ENCODE measurements around the gene TSKU.
A peak's percentile ranks its signal among the peaks of the same experiment; 100 is the strongest.
"Not testable (repeated sequence)": the region's sequence is repeated elsewhere in the genome, so short reads cannot be mapped to it uniquely, and the experiment has no call there.

Gene TSKU

GRCh38 chr11:76783294-76783895 is at the start of gene TSKU:
TSS of gene TSKU (plus strand) at chr11:76783356. CDS start at chr11:76795617, 12,261 bp downstream.
- peak within 1 kb of the TSS; percentile 79 for H2AFZ ChIP-seq (ENCODE audit: low read length, unreplicated experiment)
- peak within 1 kb of the TSS; percentile 59 for H3K27ac ChIP-seq (ENCODE audit: low read depth, low read length)
- peaks cover 33% of the 10 kb centered on the region for H3K4me1 ChIP-seq (ENCODE audit: control insufficient read depth, insufficient read depth, low read length, unreplicated experiment)
- H3K27me3 ChIP-seq (ENCODE audit: insufficient read depth, low read length), result no peaks in the 10 kb centered on the region
- H3K4me3 ChIP-seq (ENCODE audit: low read depth, low read length), result peak within 1 kb of the TSS; percentile 83
- 0 out of 2 replicates have a peak, but pooled peaks cover under 1% of the 10 kb centered on the region for H3K36me3 ChIP-seq (ENCODE audit: insufficient read depth, low read length)
- peaks cover 50% of the 10 kb centered on the region for H3K79me2 ChIP-seq (ENCODE audit: control insufficient read depth, insufficient read depth, low read length, unreplicated experiment)

GRCh38 chr11:76733906-76734305 is 49.2 kb upstream of the TSKU start:
- H3K27me3 ChIP-seq (ENCODE audit: insufficient read depth, low read length); H3K36me3 ChIP-seq (ENCODE audit: insufficient read depth, low read length); H3K4me1 ChIP-seq (ENCODE audit: control insufficient read depth, insufficient read depth, low read length, unreplicated experiment); H3K4me3 ChIP-seq (ENCODE audit: low read depth, low read length); H2AFZ ChIP-seq (ENCODE audit: low read length, unreplicated experiment); H3K27ac ChIP-seq (ENCODE audit: low read depth, low read length); H3K79me2 ChIP-seq (ENCODE audit: control insufficient read depth, insufficient read depth, low read length, unreplicated experiment): not testable (repeated sequence)

GRCh38 chr11:76734456-76735420 is 48.4 kb upstream of the TSKU start:
- H2AFZ ChIP-seq (ENCODE audit: low read length, unreplicated experiment), result no peak overlapping the region
- no peaks in the 10 kb centered on the region for H3K4me1 ChIP-seq (ENCODE audit: control insufficient read depth, insufficient read depth, low read length, unreplicated experiment)
- H3K4me3 ChIP-seq (ENCODE audit: low read depth, low read length), result no peak overlapping the region
- H3K27ac ChIP-seq (ENCODE audit: low read depth, low read length), result no peak overlapping the region
- no peaks in the 10 kb centered on the region for H3K36me3 ChIP-seq (ENCODE audit: insufficient read depth, low read length)
- no peaks in the 10 kb centered on the region for H3K79me2 ChIP-seq (ENCODE audit: control insufficient read depth, insufficient read depth, low read length, unreplicated experiment)
- H3K27me3 ChIP-seq (ENCODE audit: insufficient read depth, low read length), result peaks cover 4% of the 10 kb centered on the region; the same call in 1 of the 2 replicates

- Histone ChIP-seq H3K27me3 (ENCODE audit: insufficient read depth, low read length) (no peaks in the 10 kb centered on the region), H3K36me3 (ENCODE audit: insufficient read depth, low read length) (no peaks in the 10 kb centered on the region), H3K4me1 (ENCODE audit: control insufficient read depth, insufficient read depth, low read length, unreplicated experiment) (no peaks in the 10 kb centered on the region), H3K27ac (ENCODE audit: low read depth, low read length) (no peak overlapping the region), H3K4me3 (ENCODE audit: low read depth, low read length) (no peak overlapping the region), H3K79me2 (ENCODE audit: control insufficient read depth, insufficient read depth, low read length, unreplicated experiment) (no peaks in the 10 kb centered on the region), H2AFZ (ENCODE audit: low read length, unreplicated experiment) (no peak overlapping the region)
Observed at GRCh38 chr11:76735841-76736240, 47.3 kb upstream of the TSKU start.

GRCh38 chr11:76736266-76736665 is 46.9 kb upstream of the TSKU start:
- Histone ChIP-seq H3K79me2 (ENCODE audit: control insufficient read depth, insufficient read depth, low read length, unreplicated experiment) (no peaks in the 10 kb centered on the region), H3K36me3 (ENCODE audit: insufficient read depth, low read length) (no peaks in the 10 kb centered on the region), H3K27me3 (ENCODE audit: insufficient read depth, low read length) (no peaks in the 10 kb centered on the region), H3K4me1 (ENCODE audit: control insufficient read depth, insufficient read depth, low read length, unreplicated experiment) (no peaks in the 10 kb centered on the region), H2AFZ (ENCODE audit: low read length, unreplicated experiment) (no peak overlapping the region), H3K4me3 (ENCODE audit: low read depth, low read length) (no peak overlapping the region), H3K27ac (ENCODE audit: low read depth, low read length) (no peak overlapping the region)

- no peak overlapping the region for H2AFZ ChIP-seq (ENCODE audit: low read length, unreplicated experiment)
- H3K4me1 ChIP-seq (ENCODE audit: control insufficient read depth, insufficient read depth, low read length, unreplicated experiment), result no peaks in the 10 kb centered on the region
- H3K27ac ChIP-seq (ENCODE audit: low read depth, low read length), result no peak overlapping the region
- H3K4me3 ChIP-seq (ENCODE audit: low read depth, low read length), result no peak overlapping the region
- H3K27me3 ChIP-seq (ENCODE audit: insufficient read depth, low read length), result no peaks in the 10 kb centered on the region
- no peaks in the 10 kb centered on the region for H3K79me2 ChIP-seq (ENCODE audit: control insufficient read depth, insufficient read depth, low read length, unreplicated experiment)
- H3K36me3 ChIP-seq (ENCODE audit: insufficient read depth, low read length), result no peaks in the 10 kb centered on the region
Observed at GRCh38 chr11:76736773-76737495, 46.2 kb upstream of the TSKU start.

- Histone ChIP-seq H3K4me3 (ENCODE audit: low read depth, low read length) (no peak overlapping the region), H3K27ac (ENCODE audit: low read depth, low read length) (no peak overlapping the region)
Observed at GRCh38 chr11:76738618-76739240, 44.4 kb upstream of the TSKU start.

GRCh38 chr11:76739798-76740197 is 43.4 kb upstream of the TSKU start:
- Histone ChIP-seq H3K36me3 (ENCODE audit: insufficient read depth, low read length) (no peaks in the 10 kb centered on the region), H2AFZ (ENCODE audit: low read length, unreplicated experiment) (no peak overlapping the region), H3K79me2 (ENCODE audit: control insufficient read depth, insufficient read depth, low read length, unreplicated experiment) (no peaks in the 10 kb centered on the region), H3K4me1 (ENCODE audit: control insufficient read depth, insufficient read depth, low read length, unreplicated experiment) (no peaks in the 10 kb centered on the region), H3K4me3 (ENCODE audit: low read depth, low read length) (no peak overlapping the region), H3K27me3 (ENCODE audit: insufficient read depth, low read length) (no peaks in the 10 kb centered on the region), H3K27ac (ENCODE audit: low read depth, low read length) (no peak overlapping the region)

More at GRCh38 chr11:76738618-76739240, 44.4 kb upstream of the TSKU start:
- Histone ChIP-seq H2AFZ (ENCODE audit: low read length, unreplicated experiment) (no peak overlapping the region), H3K79me2 (ENCODE audit: control insufficient read depth, insufficient read depth, low read length, unreplicated experiment) (no peaks in the 10 kb centered on the region), H3K36me3 (ENCODE audit: insufficient read depth, low read length) (no peaks in the 10 kb centered on the region), H3K27me3 (ENCODE audit: insufficient read depth, low read length) (no peaks in the 10 kb centered on the region), H3K4me1 (ENCODE audit: control insufficient read depth, insufficient read depth, low read length, unreplicated experiment) (no peaks in the 10 kb centered on the region)

GRCh38 chr11:76740772-76741171 is 42.4 kb upstream of the TSKU start:
- H3K27ac ChIP-seq (ENCODE audit: low read depth, low read length), result no peak overlapping the region
- no peaks in the 10 kb centered on the region for H3K79me2 ChIP-seq (ENCODE audit: control insufficient read depth, insufficient read depth, low read length, unreplicated experiment)
- H3K4me3 ChIP-seq (ENCODE audit: low read depth, low read length), result no peak overlapping the region
- H3K27me3 ChIP-seq (ENCODE audit: insufficient read depth, low read length), result no peaks in the 10 kb centered on the region
- H3K4me1 ChIP-seq (ENCODE audit: control insufficient read depth, insufficient read depth, low read length, unreplicated experiment), result no peaks in the 10 kb centered on the region
- H3K36me3 ChIP-seq (ENCODE audit: insufficient read depth, low read length), result no peaks in the 10 kb centered on the region
- H2AFZ ChIP-seq (ENCODE audit: low read length, unreplicated experiment), result no peak overlapping the region

GRCh38 chr11:76742902-76743301 is 40.3 kb upstream of the TSKU start:
- H3K27ac ChIP-seq (ENCODE audit: low read depth, low read length), result no peak overlapping the region
- no peaks in the 10 kb centered on the region for H3K36me3 ChIP-seq (ENCODE audit: insufficient read depth, low read length)
- no peaks in the 10 kb centered on the region for H3K27me3 ChIP-seq (ENCODE audit: insufficient read depth, low read length)
- no peak overlapping the region for H2AFZ ChIP-seq (ENCODE audit: low read length, unreplicated experiment)
- H3K4me1 ChIP-seq (ENCODE audit: control insufficient read depth, insufficient read depth, low read length, unreplicated experiment), result no peaks in the 10 kb centered on the region
- no peak overlapping the region for H3K4me3 ChIP-seq (ENCODE audit: low read depth, low read length)
- no peaks in the 10 kb centered on the region for H3K79me2 ChIP-seq (ENCODE audit: control insufficient read depth, insufficient read depth, low read length, unreplicated experiment)
